Thymus (tissue), 11 donors: Measurements from ENCODE around the gene PHKB. TPM values are rescaled to one million over a fixed set of nuclear protein-coding genes. Genes with fewer than 3 reads are reported as not detected.

Experiments
- DNase-seq, 9 donors: peaks; one replicate each; pipeline ENCODE4 v3.0.0-alpha.2; 2013; ENCODE audit warnings: low spot score in 9 of 9, low read depth in 6 of 9, missing footprints in 1 of 9
- H3K27ac ChIP-seq, 2 donors: one replicate each; pipeline ENCODE4 v1.5.1; 2013; ENCODE audit warnings: control low read depth in 1 of 2, low read depth in 1 of 2, low read length in 1 of 2, mild to moderate bottlenecking in 1 of 2, moderate library complexity in 1 of 2
- H3K27me3 ChIP-seq, 2 donors: one replicate each; pipeline ENCODE4 v1.5.1; 2013; ENCODE audit warnings: low read length in 1 of 2; ENCODE audit not compliant: control insufficient read depth in 2 of 2, insufficient read depth in 1 of 2
- H3K36me3 ChIP-seq, 2 donors: one replicate each; pipeline ENCODE4 v1.5.1; 2013; ENCODE audit warnings: low read length in 1 of 2, mild to moderate bottlenecking in 1 of 2, moderate library complexity in 1 of 2; ENCODE audit not compliant: control insufficient read depth in 2 of 2, insufficient read depth in 2 of 2
- H3K4me1 ChIP-seq, 2 donors: one replicate each; pipeline ENCODE4 v1.5.1; 2013; ENCODE audit warnings: low read length in 2 of 2; ENCODE audit not compliant: control insufficient read depth in 2 of 2, insufficient read depth in 2 of 2
- H3K4me3 ChIP-seq, 2 donors: one replicate each; pipeline ENCODE4 v1.5.1; 2013; ENCODE audit warnings: low read length in 2 of 2, control low read depth in 1 of 2, mild to moderate bottlenecking in 1 of 2
- H3K9me3 ChIP-seq, 2 donors: one replicate each; pipeline ENCODE4 v1.5.1; 2013; ENCODE audit warnings: low read length in 1 of 2, mild to moderate bottlenecking in 1 of 2; ENCODE audit not compliant: control insufficient read depth in 2 of 2, insufficient read depth in 1 of 2
- WGBS: extraction: QIAGEN DNeasy Blood & Tissue Kit; methylation state at CpG from one replicate; pipeline ENCODE4 v1.1.7; 2013; 5-methylcytosine and 5-hydroxymethylcytosine counted together
- polyA plus RNA-seq: library from polyadenylated mRNA; stranded (reverse); fragments of 200-250 nt; gene quantifications from one replicate; pipeline ENCODE4 v1.2.3, GENCODE V29; 2013
- total RNA-seq: library from RNA; stranded (reverse); fragments of 120-200 nt; gene quantifications from one replicate; pipeline ENCODE4 v1.2.4, GENCODE V29; 2013
- donor health status: healthy.

Gene PHKB
- total and polyA plus RNA-seq, 2 donors: 34.7 to 35.1 TPM

GRCh38 chr16:47511882-47512281, 50.8 kb downstream of the PHKB start:
- WGBS: 99% methylated on average over 4 of the region's 4 CpGs
- no peaks in the 10 kb centered on the region for H3K9me3 ChIP-seq
- H3K36me3 ChIP-seq: peaks cover 23 to 36% of the 10 kb centered on the region in 2 donors
- no peaks in the 10 kb centered on the region for H3K4me1 ChIP-seq
- H3K27me3 ChIP-seq: no peaks in the 10 kb centered on the region
- no peak overlapping the region for H3K4me3 ChIP-seq
- no peak for DNase-seq
- H3K27ac ChIP-seq: no peak overlapping the region

GRCh38 chr16:47519037-47519436, 57.9 kb downstream of the PHKB start:
- H3K27ac ChIP-seq: no peak overlapping the region
- DNase-seq: no peak
- peaks cover 7 to 15% of the 10 kb centered on the region in 2 donors for H3K36me3 ChIP-seq
- no peaks in the 10 kb centered on the region for H3K27me3 ChIP-seq
- H3K4me3 ChIP-seq: no peak overlapping the region
- H3K9me3 ChIP-seq: no peaks in the 10 kb centered on the region
- H3K4me1 ChIP-seq: no peaks in the 10 kb centered on the region

GRCh38 chr16:47519546-47519945, 58.4 kb downstream of the PHKB start:
- 97% methylated on average over 3 of the region's 3 CpGs for WGBS
- DNase-seq: no peak
- H3K4me3 ChIP-seq: no peak overlapping the region
- H3K4me1 ChIP-seq: no peaks in the 10 kb centered on the region
- H3K36me3 ChIP-seq: peaks cover 2 to 10% of the 10 kb centered on the region in 2 donors
- no peak overlapping the region for H3K27ac ChIP-seq
- no peaks in the 10 kb centered on the region for H3K27me3 ChIP-seq
- no peaks in the 10 kb centered on the region for H3K9me3 ChIP-seq

GRCh38 chr16:47519996-47520679, 59.0 kb downstream of the PHKB start:
- Histone ChIP-seq H3K27me3 (no peaks in the 10 kb centered on the region), H3K4me3 (no peak overlapping the region), H3K9me3 (no peaks in the 10 kb centered on the region), H3K27ac (no peak overlapping the region), H3K4me1 (no peaks in the 10 kb centered on the region), H3K36me3 (peaks cover 2 to 9% of the 10 kb centered on the region in 2 donors)
- WGBS: 93% methylated on average over 2 of the region's 2 CpGs
- DNase-seq: no peak

GRCh38 chr16:47523342-47524006, 62.3 kb downstream of the PHKB start:
- Histone ChIP-seq H3K36me3 (no peaks in the 10 kb centered on the region), H3K27ac (no peak overlapping the region), H3K4me3 (no peak overlapping the region), H3K4me1 (no peaks in the 10 kb centered on the region), H3K27me3 (no peaks in the 10 kb centered on the region), H3K9me3 (no peaks in the 10 kb centered on the region)
- 97% methylated on average over 2 of the region's 2 CpGs for WGBS
- DNase-seq: peak in 1 of 9 donors; percentile 7

- Histone ChIP-seq H3K4me3 (no peak overlapping the region), H3K36me3 (no peaks in the 10 kb centered on the region), H3K9me3 (no peaks in the 10 kb centered on the region), H3K4me1 (no peaks in the 10 kb centered on the region), H3K27me3 (no peaks in the 10 kb centered on the region), H3K27ac (no peak overlapping the region)
- no peak for DNase-seq
- 98% methylated on average over 5 of the region's 5 CpGs for WGBS
Observed at GRCh38 chr16:47524007-47524405, 62.9 kb downstream of the PHKB start.

- DNase-seq: no peak
- no peak overlapping the region for H3K4me3 ChIP-seq
- H3K27ac ChIP-seq: no peak overlapping the region
- 97% methylated on average over 4 of the region's 4 CpGs for WGBS
- no peaks in the 10 kb centered on the region for H3K27me3 ChIP-seq
- peaks cover 0 to 5% of the 10 kb centered on the region in 2 donors for H3K36me3 ChIP-seq
- H3K9me3 ChIP-seq: peaks cover 3 to 13% of the 10 kb centered on the region in 2 donors
- H3K4me1 ChIP-seq: no peaks in the 10 kb centered on the region
Observed at GRCh38 chr16:47528431-47528830, 67.3 kb downstream of the PHKB start.

- H3K27ac ChIP-seq: no peak overlapping the region
- no peaks in the 10 kb centered on the region for H3K27me3 ChIP-seq
- peaks cover 3 to 16% of the 10 kb centered on the region in 2 donors for H3K9me3 ChIP-seq
- 99% methylated on average over 8 of the region's 8 CpGs for WGBS
- H3K4me3 ChIP-seq: no peak overlapping the region
- peaks cover 0 to 5% of the 10 kb centered on the region in 2 donors for H3K36me3 ChIP-seq
- DNase-seq: no peak
- H3K4me1 ChIP-seq: no peaks in the 10 kb centered on the region
Observed at GRCh38 chr16:47533744-47534292, 72.7 kb downstream of the PHKB start.

- Histone ChIP-seq H3K27me3 (no peaks in the 10 kb centered on the region), H3K4me3 (no peak overlapping the region), H3K27ac (no peak overlapping the region), H3K4me1 (no peaks in the 10 kb centered on the region), H3K36me3 (peaks cover 0 to under 1% of the 10 kb centered on the region in 2 donors), H3K9me3 (peaks cover 0 to 3% of the 10 kb centered on the region in 2 donors)
- DNase-seq: no peak
- WGBS: 90% methylated on average over 1 of the region's 1 CpG
Observed at GRCh38 chr16:47538472-47538871, 77.3 kb downstream of the PHKB start.
